ENCODE results near the gene RAP2A. TPM values are rescaled to one million over a fixed set of nuclear protein-coding genes. Genes with fewer than 3 reads are reported as not detected.

RAP2A gene
- total RNA-seq, 1 donor from 2014 or later: 31.3 TPM

DNA sequence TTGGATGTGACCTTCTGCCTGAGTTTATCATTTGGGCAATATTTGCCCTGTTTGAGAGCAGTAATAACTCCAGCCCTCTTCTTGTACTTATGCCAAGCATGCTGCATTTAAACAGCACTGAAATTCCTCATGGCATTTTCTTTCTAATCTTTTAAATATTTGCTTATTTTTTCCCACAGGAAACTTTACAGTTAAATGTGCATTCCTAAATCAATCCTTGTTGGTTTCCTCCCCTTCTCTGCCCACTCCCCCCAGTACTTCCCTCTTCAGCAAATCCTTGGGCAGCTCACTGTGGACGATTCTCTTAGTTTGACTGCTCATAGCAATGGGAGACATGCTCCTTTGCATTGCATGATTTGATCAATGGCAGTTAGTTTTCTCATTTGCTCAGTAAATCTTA lies 68.7 kb downstream of the RAP2A start:
- TF ChIP-seq, protein P1, sequence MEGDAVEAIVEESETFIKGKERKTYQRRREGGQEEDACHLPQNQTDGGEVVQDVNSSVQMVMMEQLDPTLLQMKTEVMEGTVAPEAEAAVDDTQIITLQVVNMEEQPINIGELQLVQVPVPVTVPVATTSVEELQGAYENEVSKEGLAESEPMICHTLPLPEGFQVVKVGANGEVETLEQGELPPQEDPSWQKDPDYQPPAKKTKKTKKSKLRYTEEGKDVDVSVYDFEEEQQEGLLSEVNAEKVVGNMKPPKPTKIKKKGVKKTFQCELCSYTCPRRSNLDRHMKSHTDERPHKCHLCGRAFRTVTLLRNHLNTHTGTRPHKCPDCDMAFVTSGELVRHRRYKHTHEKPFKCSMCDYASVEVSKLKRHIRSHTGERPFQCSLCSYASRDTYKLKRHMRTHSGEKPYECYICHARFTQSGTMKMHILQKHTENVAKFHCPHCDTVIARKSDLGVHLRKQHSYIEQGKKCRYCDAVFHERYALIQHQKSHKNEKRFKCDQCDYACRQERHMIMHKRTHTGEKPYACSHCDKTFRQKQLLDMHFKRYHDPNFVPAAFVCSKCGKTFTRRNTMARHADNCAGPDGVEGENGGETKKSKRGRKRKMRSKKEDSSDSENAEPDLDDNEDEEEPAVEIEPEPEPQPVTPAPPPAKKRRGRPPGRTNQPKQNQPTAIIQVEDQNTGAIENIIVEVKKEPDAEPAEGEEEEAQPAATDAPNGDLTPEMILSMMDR (IDR thresholded peaks at IDR 0.05; ENCODE audit: unreplicated experiment): no peak
- no peaks in the 10 kb centered on the region for H3K9me3 Mint-ChIP-seq
- no peak for DNase-seq (ENCODE audit: low spot score in 2 of 2, unreplicated experiment in 2 of 2)
- no peak overlapping the region for H3K4me3 Mint-ChIP-seq
- peak overlapping the region; percentile 63 for H3K27ac Mint-ChIP-seq
- no peaks in the 10 kb centered on the region for H3K27me3 Mint-ChIP-seq (ENCODE audit: low read depth)
- no peaks in the 10 kb centered on the region for H3K36me3 Mint-ChIP-seq
- peaks cover 10% of the 10 kb centered on the region for H3K4me1 Mint-ChIP-seq

DNA sequence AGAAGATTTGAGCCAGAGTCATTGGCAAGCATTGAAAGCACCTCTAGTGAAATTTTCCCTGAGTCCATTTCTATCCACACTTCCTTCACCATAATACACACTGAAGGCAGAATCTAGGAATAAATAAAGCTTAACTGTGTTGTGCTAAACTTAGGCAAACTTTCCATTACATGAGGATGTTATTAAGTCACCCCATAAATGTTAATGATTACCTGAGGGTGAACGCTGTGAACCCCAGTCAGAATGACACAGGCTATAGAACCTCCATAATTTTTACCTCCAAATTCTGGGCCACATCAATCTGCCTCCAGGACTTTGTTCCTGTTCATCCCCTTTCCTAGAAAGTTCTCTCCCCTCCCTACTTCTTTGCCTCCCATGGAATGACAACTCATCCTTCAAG lies 71.0 kb downstream of the RAP2A start:
- Mint-ChIP-seq H3K9me3 (peaks cover 4% of the 10 kb centered on the region), H3K4me3 (no peak overlapping the region), H3K36me3 (no peaks in the 10 kb centered on the region), H3K4me1 (peaks cover 10% of the 10 kb centered on the region), H3K27me3 (ENCODE audit: low read depth) (no peaks in the 10 kb centered on the region), H3K27ac (no peak overlapping the region)
- DNase-seq (ENCODE audit: low spot score in 2 of 2, unreplicated experiment in 2 of 2): no peak
- TF ChIP-seq, protein P1 (IDR thresholded peaks at IDR 0.05; ENCODE audit: unreplicated experiment): no peak

DNA sequence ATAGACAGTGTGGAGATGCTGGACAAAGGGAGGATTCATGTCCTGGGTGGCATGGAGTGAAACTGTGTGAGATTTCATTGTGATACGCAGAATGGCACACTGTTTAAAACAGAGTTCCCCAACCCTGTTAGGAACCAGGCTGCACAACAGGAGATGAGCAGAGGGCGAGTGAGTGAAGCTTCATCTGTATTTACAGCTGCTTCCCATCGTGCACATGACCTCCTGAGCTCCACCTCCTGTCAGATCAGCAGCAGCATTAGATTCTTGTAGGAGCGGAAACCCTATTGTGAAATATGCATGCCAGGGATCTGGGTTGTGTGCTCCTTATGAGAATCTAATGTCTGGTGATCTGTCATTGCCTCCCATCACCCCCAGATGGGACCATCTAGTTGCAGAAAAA lies 72.5 kb downstream of the RAP2A start:
- Mint-ChIP-seq H3K27me3 (ENCODE audit: low read depth) (no peaks in the 10 kb centered on the region), H3K4me3 (no peak overlapping the region), H3K27ac (no peak overlapping the region), H3K4me1 (peaks cover 10% of the 10 kb centered on the region), H3K36me3 (no peaks in the 10 kb centered on the region), H3K9me3 (peaks cover 19% of the 10 kb centered on the region)
- DNase-seq (ENCODE audit: low spot score in 2 of 2, unreplicated experiment in 2 of 2): no peak
- TF ChIP-seq, protein P1 (IDR thresholded peaks at IDR 0.05; ENCODE audit: unreplicated experiment): no peak

DNA sequence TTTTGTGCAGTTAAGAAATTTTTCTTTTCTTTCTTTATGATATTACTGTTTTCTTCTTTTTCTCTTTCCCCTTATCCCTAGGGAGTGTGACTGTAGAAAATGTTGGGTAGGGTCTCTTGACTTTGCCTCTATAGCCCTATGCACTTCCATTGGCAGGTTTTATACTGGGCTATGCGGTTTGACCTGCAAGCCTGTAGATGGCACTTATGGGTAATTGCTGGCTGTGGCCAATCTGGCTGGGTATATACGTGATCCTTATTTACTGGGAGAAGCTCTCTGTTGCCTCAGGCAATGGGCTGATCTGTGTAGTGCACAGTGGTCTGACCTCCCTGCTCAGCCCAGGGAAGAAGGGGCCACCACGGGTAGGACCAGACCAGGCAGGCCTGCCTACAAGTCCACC lies 78.8 kb downstream of the RAP2A start:
- H3K27ac Mint-ChIP-seq: no peak overlapping the region
- TF ChIP-seq, protein P1 (IDR thresholded peaks at IDR 0.05; ENCODE audit: unreplicated experiment): no peak
- DNase-seq (ENCODE audit: low spot score in 2 of 2, unreplicated experiment in 2 of 2): no peak
- H3K27me3 Mint-ChIP-seq (ENCODE audit: low read depth): no peaks in the 10 kb centered on the region
- H3K4me1 Mint-ChIP-seq: no peaks in the 10 kb centered on the region
- peaks cover 6% of the 10 kb centered on the region for H3K36me3 Mint-ChIP-seq
- H3K9me3 Mint-ChIP-seq: peaks cover 38% of the 10 kb centered on the region
- no peak overlapping the region for H3K4me3 Mint-ChIP-seq

DNA sequence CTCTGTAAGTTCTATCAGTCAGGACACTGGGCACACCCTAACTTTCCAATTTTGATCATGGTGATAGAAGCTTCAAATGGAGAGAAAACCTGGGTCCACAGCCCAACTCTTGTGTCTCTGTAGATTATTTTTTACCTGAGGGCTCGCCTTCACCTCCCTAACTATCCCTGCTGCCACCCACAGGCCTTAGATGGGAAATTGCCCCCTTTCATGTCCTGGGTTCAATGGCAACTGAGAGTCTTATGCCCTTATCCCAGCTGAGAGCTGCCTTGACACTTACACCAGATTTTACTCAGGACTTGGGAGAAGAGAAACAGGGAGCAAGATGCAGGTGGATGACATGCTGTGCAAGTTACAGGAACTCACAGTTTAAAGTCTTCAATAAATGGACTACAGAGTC lies 81.7 kb downstream of the RAP2A start:
- Mint-ChIP-seq H3K36me3 (peaks cover 6% of the 10 kb centered on the region), H3K4me3 (no peak overlapping the region), H3K27ac (no peak overlapping the region), H3K4me1 (no peaks in the 10 kb centered on the region), H3K27me3 (ENCODE audit: low read depth) (peaks cover 1% of the 10 kb centered on the region), H3K9me3 (peaks cover 31% of the 10 kb centered on the region)
- no peak for DNase-seq (ENCODE audit: low spot score in 2 of 2, unreplicated experiment in 2 of 2)
- TF ChIP-seq, protein P1 (IDR thresholded peaks at IDR 0.05; ENCODE audit: unreplicated experiment): no peak

DNA sequence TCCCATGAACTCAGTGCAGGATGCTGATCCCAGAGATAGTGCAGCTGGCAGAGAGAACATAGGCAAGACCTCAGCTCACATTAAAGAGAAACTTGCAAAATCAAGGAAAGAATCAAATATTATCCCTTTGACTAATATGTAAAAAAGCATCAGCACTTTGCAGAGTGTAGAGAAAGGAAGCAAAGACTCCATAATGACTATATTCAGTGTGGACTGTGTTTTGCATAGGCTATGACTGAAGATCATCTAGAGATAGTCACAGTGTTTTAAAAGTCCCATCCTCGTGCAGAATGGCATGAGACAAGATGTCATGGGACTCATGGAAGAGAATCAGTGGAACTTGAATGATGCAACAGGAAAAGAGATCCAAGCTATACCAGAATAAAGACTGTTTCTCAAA lies 84.0 kb downstream of the RAP2A start:
- no peaks in the 10 kb centered on the region for H3K36me3 Mint-ChIP-seq
- H3K4me3 Mint-ChIP-seq: no peak overlapping the region
- TF ChIP-seq, protein P1 (IDR thresholded peaks at IDR 0.05; ENCODE audit: unreplicated experiment): no peak

More for the DNA sequence above, 84.0 kb downstream of the RAP2A start:
- H3K4me1 Mint-ChIP-seq: no peaks in the 10 kb centered on the region
- no peak overlapping the region for H3K27ac Mint-ChIP-seq
- peaks cover 8% of the 10 kb centered on the region for H3K9me3 Mint-ChIP-seq
- peaks cover 4% of the 10 kb centered on the region for H3K27me3 Mint-ChIP-seq (ENCODE audit: low read depth)
- no peak for DNase-seq (ENCODE audit: low spot score in 2 of 2, unreplicated experiment in 2 of 2)

All from mesothelial cell of epicardium (in vitro differentiated cells).